Caki2 (cell line): ENCODE data around the gene CELF2. TPM values are rescaled to one million over a fixed set of nuclear protein-coding genes. Genes with fewer than 3 reads are reported as not detected.

Experiments used
- DNase-seq: peaks from one replicate; pipeline ENCODE4 v3.0.0-alpha.2; 2015; ENCODE audit warnings: low read depth
- in situ Hi-C: cut with HindIII; loops from 2 replicates; pipeline ENCODE4 v1.10.0; 2016; ENCODE audit warnings: low sequenced_read_pairs, low pct_unique_long_range_greater_than_20kb, mixed read lengths
- total RNA-seq: library from RNA; depleted of rRNA; stranded (reverse); fragments of >200 nt; shearing (Covaris generic); gene quantifications from 2 replicates; pipeline ENCODE4 v1.2.3, GENCODE V29; 2014; ENCODE audit warnings: low replicate concordance

CELF2 gene
- total RNA-seq, 1 experiment from 2014 or later, result 0.10 TPM

GRCh38 chr10:11326241-11326640 is 308.6 kb downstream of the CELF2 start:
- DNase-seq, result no peak
- in situ Hi-C loops, result no loop called here

- in situ Hi-C loops, result no loop called here
- DNase-seq, result no peak
Measured at GRCh38 chr10:11326913-11327616, 309.4 kb downstream of the CELF2 start.

DNA sequence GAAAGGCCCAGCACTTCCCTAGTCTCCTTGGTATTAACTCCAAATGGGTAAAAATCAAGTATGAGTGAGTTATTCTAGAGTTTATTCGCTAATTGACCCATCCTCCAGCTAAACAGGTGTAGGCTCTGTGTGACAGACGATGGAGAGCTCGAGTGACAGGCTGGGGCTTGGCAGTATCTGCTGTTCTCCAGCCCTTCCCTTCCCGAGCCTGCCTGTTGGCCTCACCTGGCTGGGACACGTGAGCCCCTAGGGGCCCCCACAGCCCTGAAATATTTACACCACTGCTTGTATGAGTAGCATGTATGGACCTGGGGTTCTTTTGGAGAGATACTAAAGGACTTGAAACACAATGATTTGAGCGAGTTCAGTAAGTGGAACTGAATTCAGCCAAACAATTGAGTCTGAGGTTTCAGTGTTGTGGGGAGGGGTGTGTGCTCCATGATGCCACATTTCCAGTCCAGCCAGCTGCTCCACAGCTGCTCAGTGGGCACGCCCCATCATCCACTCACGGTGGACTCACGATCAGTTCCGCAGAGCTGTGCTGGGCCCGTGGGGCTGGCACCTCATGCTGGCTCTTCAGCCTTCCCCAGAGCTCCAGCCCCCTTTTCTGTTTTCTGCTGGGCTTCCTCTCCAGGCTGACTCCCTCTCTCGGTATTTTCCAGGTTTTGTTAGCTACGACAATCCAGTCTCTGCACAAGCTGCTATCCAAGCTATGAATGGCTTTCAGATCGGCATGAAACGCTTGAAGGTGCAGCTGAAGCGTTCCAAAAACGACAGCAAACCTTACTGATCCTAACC is 310.8 kb downstream of the CELF2 start:
- in situ Hi-C loops, result no loop called here
- DNase-seq, result no peak

DNA sequence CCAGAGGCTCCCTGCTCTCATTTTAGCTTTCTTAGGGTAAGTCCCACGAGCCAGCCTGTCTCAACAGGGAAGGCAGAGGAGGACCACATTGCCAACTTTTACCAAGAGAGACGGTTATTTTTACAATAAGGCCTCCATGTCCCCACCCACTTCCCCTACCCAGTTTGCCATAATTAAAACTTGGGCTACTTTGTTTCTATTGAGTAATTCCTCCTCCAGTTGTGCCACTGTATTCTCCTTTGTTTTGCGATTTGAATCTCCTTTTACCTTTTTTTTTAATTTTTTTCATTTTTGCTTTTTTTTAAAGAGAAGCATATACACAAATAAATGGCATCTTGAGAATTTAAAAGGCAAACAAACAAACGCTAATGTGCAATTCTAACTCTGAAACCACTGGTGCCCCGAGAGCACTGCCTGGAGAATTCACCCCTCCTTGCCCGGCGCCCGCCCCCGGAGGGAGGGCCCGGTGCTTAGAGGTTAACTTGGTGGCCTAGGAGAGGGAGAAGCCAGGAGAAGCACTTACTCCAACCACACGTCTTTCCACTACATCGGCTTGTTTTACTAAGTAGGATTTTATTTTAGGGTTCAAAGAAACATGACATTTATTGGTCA is 311.5 kb downstream of the CELF2 start:
- DNase-seq, result no peak
- in situ Hi-C loops, result no loop called here

DNA sequence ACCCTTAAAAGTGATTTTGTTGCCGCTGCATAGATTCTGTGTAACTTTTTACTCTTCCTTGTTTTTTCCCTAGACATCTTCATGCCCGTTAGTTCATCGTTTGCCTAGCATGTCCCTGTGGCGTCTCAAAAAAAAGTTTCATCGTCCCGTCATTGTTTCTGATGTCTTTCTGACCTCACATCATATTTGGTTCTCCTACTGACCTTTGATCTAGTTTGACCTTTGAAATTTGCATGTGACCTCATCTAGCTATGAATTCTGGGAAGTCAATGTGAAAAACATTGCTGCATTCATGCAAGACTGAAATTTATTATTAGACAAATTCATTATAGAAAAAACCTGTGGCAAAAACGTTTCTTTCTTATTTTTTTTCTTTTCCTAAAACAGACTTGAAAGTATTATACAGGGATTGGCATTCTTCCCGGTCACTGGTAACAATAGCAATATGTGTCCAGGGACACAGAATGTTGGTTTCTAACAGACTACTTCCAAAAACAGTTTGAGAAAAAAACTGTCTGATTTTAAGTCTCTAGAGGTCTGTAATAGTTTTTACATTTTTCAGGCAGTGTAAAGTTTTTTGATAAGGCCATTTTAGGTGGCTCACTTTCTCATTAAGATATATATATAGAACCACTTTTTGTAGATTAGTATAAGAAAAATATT is 312.8 kb downstream of the CELF2 start:
- no peak for DNase-seq
- in situ Hi-C loops, result no loop called here

- in situ Hi-C loops, result no loop called here
- no peak for DNase-seq
Measured at GRCh38 chr10:11331046-11331577, 313.4 kb downstream of the CELF2 start.

- in situ Hi-C loops, result no loop called here
- DNase-seq, result no peak
Measured at GRCh38 chr10:11331726-11332125, 314.1 kb downstream of the CELF2 start.

DNA sequence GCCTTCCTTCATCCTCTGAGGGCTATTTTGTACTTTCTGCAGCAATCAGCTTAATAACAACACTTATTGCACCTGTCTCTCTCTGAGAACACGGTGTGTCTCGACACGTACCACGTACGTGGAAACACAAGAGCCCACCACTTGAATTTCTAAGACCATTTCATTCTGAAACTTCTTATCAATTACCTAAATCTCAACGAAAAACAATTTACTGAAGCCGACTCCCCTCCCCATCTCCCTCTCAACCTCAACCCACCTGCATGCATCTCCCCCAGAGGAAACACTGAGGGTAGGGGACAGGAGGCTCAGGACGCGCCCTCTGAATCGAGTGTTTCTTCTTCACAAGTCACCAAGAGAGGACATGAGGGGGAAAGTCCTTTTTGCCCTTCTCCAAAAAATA is 315.2 kb downstream of the CELF2 start:
- no peak for DNase-seq
- in situ Hi-C loops, result no loop called here

GRCh38 chr10:11334436-11334835 is 316.8 kb downstream of the CELF2 start:
- in situ Hi-C loops, result no loop called here
- no peak for DNase-seq

DNA sequence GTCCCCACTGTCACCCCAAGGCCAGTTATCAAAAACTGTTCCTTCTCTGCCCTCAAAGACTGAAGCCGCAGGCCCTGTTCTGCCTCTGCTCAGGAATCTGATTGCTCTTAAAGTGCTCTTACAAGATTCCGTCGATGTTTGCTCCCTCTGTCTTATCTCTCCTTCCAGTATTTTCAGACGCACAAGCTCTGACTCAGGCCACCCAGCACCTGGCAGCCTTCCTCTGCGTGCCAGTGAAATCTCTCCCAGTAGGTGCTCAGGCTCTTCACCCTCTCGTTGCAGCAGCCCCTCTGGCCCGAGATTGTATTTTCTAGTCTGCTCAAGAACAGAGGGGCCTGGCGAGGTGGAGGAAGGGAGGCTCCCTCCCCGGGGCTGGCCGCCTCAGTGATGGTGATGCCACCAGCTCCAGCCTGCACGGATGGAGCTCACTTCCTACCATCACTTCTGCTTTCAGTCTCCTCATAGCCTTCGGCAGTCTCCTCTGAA is 317.5 kb downstream of the CELF2 start:
- no peak for DNase-seq
- in situ Hi-C loops, result no loop called here

DNA sequence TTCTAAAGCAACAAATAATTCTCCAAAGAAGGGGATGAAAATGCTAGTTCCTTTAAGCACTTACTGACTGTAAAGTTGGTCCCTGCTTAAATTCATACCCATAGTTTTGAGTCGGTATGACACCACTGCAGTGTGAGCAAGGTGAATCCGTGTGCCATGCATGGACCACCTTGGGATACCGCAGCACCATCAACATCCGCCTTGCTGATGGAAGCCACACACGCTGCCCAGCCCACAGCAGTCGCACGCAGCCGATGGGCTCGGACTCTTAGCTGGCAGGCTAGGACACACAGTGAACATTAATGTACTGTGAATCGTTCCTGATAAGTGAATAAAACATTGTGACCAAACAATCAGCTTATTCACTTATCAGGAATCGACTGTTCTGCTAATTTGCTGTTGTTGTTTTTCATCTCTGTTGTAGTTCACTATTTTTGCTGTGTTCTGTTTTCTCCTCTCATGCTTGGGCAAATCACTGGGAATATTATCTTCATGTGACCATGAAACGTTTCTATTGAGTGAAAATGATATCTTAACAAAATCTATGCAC is 318.3 kb downstream of the CELF2 start:
- in situ Hi-C loops, result no loop called here
- no peak for DNase-seq

DNA sequence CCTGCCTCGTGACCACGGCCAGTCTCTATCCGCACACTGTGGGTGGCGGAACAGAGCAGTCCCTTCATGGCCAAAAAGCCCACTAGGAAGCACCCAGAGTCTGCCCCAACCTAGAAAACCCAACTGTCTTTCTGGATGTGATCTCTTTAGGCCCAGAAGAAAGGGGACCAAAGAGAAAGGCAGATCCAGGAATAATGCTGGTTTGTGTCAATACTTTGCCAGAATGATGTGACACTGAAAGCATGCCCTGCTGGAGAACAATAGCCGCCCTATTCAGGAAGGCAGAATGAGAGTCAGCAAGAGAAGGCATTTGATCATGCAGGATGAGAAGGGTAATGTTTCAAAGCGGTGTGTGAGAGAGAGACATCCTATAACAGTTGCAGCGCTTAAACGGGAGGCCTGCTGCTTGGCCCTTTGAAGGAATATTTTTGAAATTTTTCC is 319.1 kb downstream of the CELF2 start:
- in situ Hi-C loops, result no loop called here
- no peak for DNase-seq

DNA sequence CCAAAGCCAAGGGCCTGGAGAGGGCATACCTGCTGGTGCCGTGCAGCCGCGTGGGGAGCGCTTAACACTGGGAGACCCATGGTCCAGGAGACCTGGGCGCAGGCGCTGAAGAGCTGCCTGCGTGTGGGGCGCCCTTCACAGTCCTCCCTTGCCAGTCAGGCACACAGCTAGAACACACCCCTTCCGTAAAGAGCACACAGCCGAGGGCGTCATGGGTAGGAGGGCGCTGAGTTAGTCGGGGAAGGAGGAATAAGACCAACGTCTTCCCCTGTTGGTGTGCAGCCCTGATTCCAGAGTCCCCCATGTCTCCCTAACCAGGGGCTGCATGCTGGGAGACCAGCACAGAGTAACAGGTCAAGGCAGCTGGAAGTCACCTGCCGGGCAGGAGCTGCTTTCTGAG is 319.8 kb downstream of the CELF2 start:
- no peak for DNase-seq
- in situ Hi-C loops, result no loop called here

GRCh38 chr10:11338160-11338844 is 320.6 kb downstream of the CELF2 start:
- in situ Hi-C loops, result no loop called here
- no peak for DNase-seq

DNA sequence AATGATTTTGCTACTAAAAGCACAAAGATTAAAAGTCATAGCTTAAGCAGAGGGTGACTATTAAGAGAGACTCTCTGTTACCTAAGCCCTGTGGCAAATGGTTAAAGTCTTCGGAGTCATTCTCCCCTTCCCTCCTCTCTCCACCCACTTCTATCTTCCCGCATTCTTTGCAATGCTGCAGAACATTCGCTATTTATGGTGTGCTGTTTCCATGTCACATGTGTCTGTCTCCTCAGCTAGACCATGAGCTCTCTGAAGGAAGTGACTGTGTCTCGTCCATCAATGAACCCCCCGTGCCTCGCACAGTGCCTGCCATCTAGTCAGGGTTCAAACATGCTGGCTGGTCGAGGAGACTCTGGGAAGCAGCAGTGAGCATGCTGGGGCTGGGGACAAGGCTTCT is 321.3 kb downstream of the CELF2 start:
- in situ Hi-C loops, result no loop called here
- no peak for DNase-seq

GRCh38 chr10:11339660-11340059 is 322.0 kb downstream of the CELF2 start:
- no peak for DNase-seq
- in situ Hi-C loops, result no loop called here

GRCh38 chr10:11341283-11341960 is 323.8 kb downstream of the CELF2 start:
- in situ Hi-C loops, result no loop called here
- DNase-seq, result no peak
